Esophagus (tissue), 2 donors: Measurements from ENCODE around the gene PLEKHA5. TPM values are rescaled to one million over a fixed set of nuclear protein-coding genes. Genes with fewer than 3 reads are reported as not detected.

Experiments used
- H3K27ac ChIP-seq, 2 donors: one replicate each; pipeline ENCODE4 v1.5.1; 2013; ENCODE audit warnings: low read depth in 2 of 2, mild to moderate bottlenecking in 2 of 2, inconsistent platforms in 1 of 2, low read length in 1 of 2, moderate library complexity in 1 of 2
- H3K27me3 ChIP-seq, 2 donors: one replicate each; pipeline ENCODE4 v1.6.1; 2013; ENCODE audit warnings: low read length in 2 of 2, control low read depth in 1 of 2, mild to moderate bottlenecking in 1 of 2; ENCODE audit not compliant: insufficient read depth in 2 of 2, control insufficient read depth in 1 of 2
- H3K36me3 ChIP-seq, 2 donors: one replicate each; pipeline ENCODE4 v1.6.1; 2013; ENCODE audit warnings: low read length in 1 of 2; ENCODE audit not compliant: control insufficient read depth in 2 of 2, insufficient read depth in 2 of 2
- H3K4me1 ChIP-seq, 2 donors: one replicate each; pipeline ENCODE4 v1.6.1; 2013; ENCODE audit warnings: low read length in 1 of 2; ENCODE audit not compliant: control insufficient read depth in 2 of 2, insufficient read depth in 2 of 2
- H3K4me3 ChIP-seq, 2 donors: one replicate each; pipeline ENCODE4 v1.5.1; 2013; ENCODE audit warnings: low read length in 2 of 2, mild to moderate bottlenecking in 2 of 2, low read depth in 1 of 2, moderate library complexity in 1 of 2
- H3K9me3 ChIP-seq, 2 donors: one replicate each; pipeline ENCODE4 v1.6.1; 2013; ENCODE audit warnings: mild to moderate bottlenecking in 2 of 2, low read depth in 1 of 2, low read length in 1 of 2, moderate library complexity in 1 of 2; ENCODE audit not compliant: control insufficient read depth in 2 of 2, insufficient read depth in 1 of 2
- WGBS, 2 donors: extraction: QIAGEN DNeasy Blood & Tissue Kit; methylation state at CpG; one replicate each; pipeline ENCODE4 v1.1.7; 2013; 5-methylcytosine and 5-hydroxymethylcytosine counted together
- polyA plus RNA-seq, 2 donors: library from polyadenylated mRNA; stranded (reverse); fragments of 200-250 nt; gene quantifications; one replicate each; pipeline ENCODE4 v1.2.3, GENCODE V29; 2013
- donor health status: healthy with polysubstance abuse.
- donor health status: Bipolar disorder and iron deficiency.

PLEKHA5 gene
- polyA plus RNA-seq, 2 donors = 17.6 to 27.8 TPM

DNA sequence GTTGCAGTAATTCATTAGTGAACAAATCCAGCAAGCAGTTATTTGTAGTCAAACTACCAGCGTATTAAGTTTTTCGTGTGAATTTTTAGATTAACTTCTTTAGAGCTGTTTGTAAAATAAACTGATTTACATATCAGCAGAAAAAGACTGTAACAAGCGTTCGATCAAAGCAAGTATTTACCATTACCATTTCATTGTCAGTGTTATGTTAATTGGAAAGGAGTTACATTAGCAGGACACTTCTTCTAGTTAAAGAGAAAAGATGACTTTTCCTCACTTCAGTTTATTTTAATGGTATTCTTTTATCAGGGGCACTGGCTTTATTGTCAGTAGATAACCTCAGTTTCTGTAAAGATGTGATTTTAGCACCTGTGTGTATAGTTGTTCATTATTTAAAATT lies 158.6 kb downstream of the PLEKHA5 start:
- Histone ChIP-seq H3K27ac (no peak overlapping the region), H3K36me3 (peaks cover 4 to 9% of the 10 kb centered on the region in 2 donors), H3K4me3 (no peak overlapping the region), H3K27me3 (no peaks in the 10 kb centered on the region), H3K9me3 (no peaks in the 10 kb centered on the region), H3K4me1 (no peaks in the 10 kb centered on the region)
- 91 to 92% methylated on average over 4 of the region's 4 CpGs for WGBS, 2 donors

GRCh38 chr12:19288603-19289244 lies 159.2 kb downstream of the PLEKHA5 start:
- no peaks in the 10 kb centered on the region for H3K27me3 ChIP-seq
- no peak overlapping the region for H3K4me3 ChIP-seq
- 57% methylated on average over 2 of the region's 2 CpGs for WGBS, 2 donors
- H3K9me3 ChIP-seq = no peaks in the 10 kb centered on the region
- peaks cover 0 to 5% of the 10 kb centered on the region in 2 donors for H3K36me3 ChIP-seq
- H3K27ac ChIP-seq = no peak overlapping the region
- no peaks in the 10 kb centered on the region for H3K4me1 ChIP-seq

DNA sequence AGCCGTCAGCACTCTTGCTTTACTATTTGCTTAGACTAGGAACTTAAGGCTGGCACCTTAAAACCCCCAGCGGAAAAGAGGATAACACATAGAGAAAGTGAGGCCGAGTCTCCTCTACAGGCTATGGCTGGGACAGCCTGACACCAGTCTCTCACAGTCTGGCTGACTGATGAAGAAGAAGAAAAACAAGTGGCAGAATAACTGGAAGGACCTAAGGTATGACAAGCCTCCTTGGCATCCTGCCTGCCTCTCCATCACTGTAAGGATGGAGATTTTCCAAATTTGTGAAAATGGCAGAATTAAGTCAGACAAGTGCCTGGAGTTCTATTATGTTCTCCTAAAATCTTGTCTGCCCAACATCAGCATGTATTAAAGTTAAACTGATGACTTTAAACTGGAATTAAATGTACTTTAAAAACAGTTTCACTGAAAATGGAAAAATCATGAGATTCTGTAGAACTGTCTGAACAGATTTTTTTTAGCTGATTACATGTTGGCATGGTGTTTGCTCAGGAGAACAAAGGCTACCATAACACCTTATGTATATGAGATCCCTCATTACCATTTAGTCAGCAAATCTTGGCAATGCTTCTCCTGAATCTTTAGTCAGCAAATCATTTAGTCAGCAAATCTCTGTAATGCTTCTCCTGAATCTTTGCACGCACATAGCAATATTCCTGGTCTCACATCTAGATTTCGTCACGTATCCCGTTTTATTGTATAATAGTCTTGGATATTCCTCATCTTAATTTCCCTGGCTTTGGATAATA lies 169.5 kb downstream of the PLEKHA5 start:
- H3K27me3 ChIP-seq = no peaks in the 10 kb centered on the region
- H3K4me1 ChIP-seq = no peaks in the 10 kb centered on the region
- peaks cover 0 to 2% of the 10 kb centered on the region in 2 donors for H3K36me3 ChIP-seq
- H3K27ac ChIP-seq = peak overlapping the region; percentile 60 to 69
- no peak overlapping the region for H3K4me3 ChIP-seq
- 68 to 74% methylated on average over 7 of the region's 7 CpGs for WGBS, 2 donors
- H3K9me3 ChIP-seq = no peaks in the 10 kb centered on the region

GRCh38 chr12:19299765-19300164 lies 170.2 kb downstream of the PLEKHA5 start:
- no peaks in the 10 kb centered on the region for H3K9me3 ChIP-seq
- 42 to 59% methylated on average over 3 of the region's 3 CpGs for whole genome bisulfite sequencing, 2 donors
- no peak overlapping the region for H3K4me3 ChIP-seq
- no peaks in the 10 kb centered on the region for H3K27me3 ChIP-seq
- H3K27ac ChIP-seq = peak overlapping the region in 1 of 2 donors; percentile 69
- no peaks in the 10 kb centered on the region for H3K4me1 ChIP-seq
- H3K36me3 ChIP-seq = peaks cover 0 to 2% of the 10 kb centered on the region in 2 donors

- Histone ChIP-seq H3K27ac (no peak overlapping the region), H3K4me3 (no peak overlapping the region), H3K4me1 (no peaks in the 10 kb centered on the region)
Observed at GRCh38 chr12:19301223-19301622, 171.7 kb downstream of the PLEKHA5 start.

DNA sequence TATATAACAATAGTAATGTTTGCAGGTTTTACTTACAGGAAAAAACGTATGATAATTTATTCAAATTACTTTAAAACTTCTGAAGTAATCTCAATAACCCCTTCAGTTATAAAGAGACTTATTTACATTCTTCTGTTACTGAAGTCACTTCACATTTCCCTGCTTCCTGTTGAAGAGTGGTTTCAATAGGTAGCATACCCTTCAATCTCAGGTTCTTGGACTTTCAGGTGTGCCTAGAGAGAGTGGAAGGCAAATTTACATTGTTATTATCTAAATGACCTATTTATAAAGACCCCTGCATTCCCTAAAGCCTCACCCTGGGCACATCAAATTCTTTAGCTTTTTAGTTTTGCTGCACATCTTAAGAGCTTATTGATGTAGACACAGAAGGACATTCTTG lies 172.2 kb downstream of the PLEKHA5 start:
- H3K9me3 ChIP-seq = no peaks in the 10 kb centered on the region
- H3K27me3 ChIP-seq = no peaks in the 10 kb centered on the region
- peaks cover 0 to 2% of the 10 kb centered on the region in 2 donors for H3K36me3 ChIP-seq
- no peak overlapping the region for H3K4me3 ChIP-seq
- WGBS, 2 donors = 50 to 64% methylated on average over 1 of the region's 1 CpG
- no peak overlapping the region for H3K27ac ChIP-seq
- no peaks in the 10 kb centered on the region for H3K4me1 ChIP-seq

More at GRCh38 chr12:19301223-19301622, 171.7 kb downstream of the PLEKHA5 start:
- Histone ChIP-seq H3K36me3 (peaks cover 0 to 2% of the 10 kb centered on the region in 2 donors), H3K9me3 (no peaks in the 10 kb centered on the region), H3K27me3 (no peaks in the 10 kb centered on the region)

DNA sequence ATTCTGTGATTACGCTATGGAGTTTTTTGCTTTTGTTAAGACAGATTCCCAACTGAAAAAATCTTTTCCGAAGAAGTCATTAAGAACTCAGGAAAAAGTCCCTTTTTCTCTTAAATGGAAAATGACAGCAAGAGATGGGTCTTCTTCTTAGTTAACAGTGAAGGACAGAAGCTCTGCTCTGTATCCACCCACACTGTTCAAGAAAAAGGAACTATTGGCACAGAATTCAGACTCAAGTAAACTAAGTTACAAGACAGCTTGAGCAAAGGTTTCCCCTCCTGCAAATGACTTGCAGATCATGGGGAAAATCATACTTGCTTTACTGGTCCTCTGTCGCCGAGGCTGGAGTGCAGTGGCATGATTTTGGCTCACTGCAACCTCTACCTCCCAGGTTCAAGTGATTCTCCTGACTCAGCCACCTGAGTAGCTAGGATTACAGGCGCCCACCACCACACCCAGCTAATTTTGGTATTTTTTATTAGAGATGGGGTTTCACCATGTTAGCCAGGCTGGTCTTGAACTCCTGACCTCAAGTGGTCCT lies 172.6 kb downstream of the PLEKHA5 start:
- Histone ChIP-seq H3K9me3 (no peaks in the 10 kb centered on the region), H3K4me3 (no peak overlapping the region), H3K27me3 (no peaks in the 10 kb centered on the region), H3K27ac (no peak overlapping the region), H3K4me1 (no peaks in the 10 kb centered on the region), H3K36me3 (no peaks in the 10 kb centered on the region)
- 89 to 92% methylated on average over 5 of the region's 5 CpGs for WGBS, 2 donors

- WGBS, 2 donors = 96 to 99% methylated on average over 3 of the region's 3 CpGs
- H3K36me3 ChIP-seq = no peaks in the 10 kb centered on the region
- no peaks in the 10 kb centered on the region for H3K9me3 ChIP-seq
- no peaks in the 10 kb centered on the region for H3K4me1 ChIP-seq
- no peak overlapping the region for H3K4me3 ChIP-seq
- H3K27me3 ChIP-seq = no peaks in the 10 kb centered on the region
- H3K27ac ChIP-seq = no peak overlapping the region
Observed at GRCh38 chr12:19303496-19303895, 174.0 kb downstream of the PLEKHA5 start.

- Histone ChIP-seq H3K27me3 (no peaks in the 10 kb centered on the region), H3K36me3 (no peaks in the 10 kb centered on the region), H3K27ac (no peak overlapping the region), H3K9me3 (no peaks in the 10 kb centered on the region), H3K4me1 (no peaks in the 10 kb centered on the region), H3K4me3 (no peak overlapping the region)
- 94 to 97% methylated on average over 10 of the region's 10 CpGs for WGBS, 2 donors
Observed at GRCh38 chr12:19304149-19304750, 174.7 kb downstream of the PLEKHA5 start.
